Naive thymus-derived CD4-positive, alpha-beta T cell (primary cell): ENCODE results near the gene MARCHF6. TPM values are rescaled to one million over a fixed set of nuclear protein-coding genes. Genes with fewer than 3 reads are reported as not detected.

Source experiments
- ATAC-seq: fragments of 150-1000 bp; cut with Tn5 transposase; 2 replicates; pipeline ENCODE4 v1.10.0; 2021; ENCODE audit warnings: mild to moderate bottlenecking, moderate library complexity
- CTCF ChIA-PET: fragments of 350-600 bp; sonication (Branson Sonifier 250); formaldehyde crosslinking; loops from one replicate; lab custom pipeline; 2021; ENCODE audit warnings: antibody characterized with exemption; lab: Charles Lee
- POLR2A ChIA-PET: fragments of 350-600 bp; sonication (Branson Sonifier 250); formaldehyde crosslinking; loops from one replicate; lab custom pipeline; 2021; ENCODE audit warnings: antibody characterized with exemption, inconsistent platforms; lab: Charles Lee
- DNase-seq, 9 donors: peaks; one replicate each; pipeline versions ENCODE4 v3.0.0 to v3.0.0-alpha.2; 2020 to 2022; ENCODE audit warnings: mixed read lengths in 1 of 9
- H3K27ac ChIP-seq: one replicate; pipeline ENCODE4 v1.7.0; 2013; ENCODE audit warnings: mild to moderate bottlenecking, low read depth, low read length, moderate library complexity
- H3K27me3 ChIP-seq, 2 donors: one replicate each; pipeline ENCODE4 v1.7.0; 2013; ENCODE audit warnings: low read length in 2 of 2, mild to moderate bottlenecking in 2 of 2, moderate library complexity in 2 of 2; ENCODE audit not compliant: control insufficient read depth in 2 of 2, insufficient read depth in 2 of 2
- H3K36me3 ChIP-seq, 3 experiments: 1 replicate in 2 of 3; 2 replicates in 1 of 3; pipeline ENCODE4 v1.7.0; 2013; ENCODE audit warnings: low read length in 3 of 3, mild to moderate bottlenecking in 3 of 3, moderate library complexity in 1 of 3; ENCODE audit not compliant: insufficient read depth in 3 of 3, control insufficient read depth in 2 of 3
- H3K4me1 ChIP-seq, 2 donors: one replicate each; pipeline ENCODE4 v1.7.0; 2013; ENCODE audit warnings: low read length in 2 of 2, mild to moderate bottlenecking in 2 of 2, moderate library complexity in 1 of 2; ENCODE audit not compliant: control insufficient read depth in 2 of 2, insufficient read depth in 2 of 2
- H3K4me3 ChIP-seq: 2 replicates; pipeline ENCODE4 v1.7.0; 2013; ENCODE audit warnings: mild to moderate bottlenecking, low read length
- H3K9me3 ChIP-seq, 3 experiments: 1 replicate in 2 of 3; 2 replicates in 1 of 3; pipeline ENCODE4 v1.7.0; 2013; ENCODE audit warnings: low read length in 3 of 3; ENCODE audit not compliant: control insufficient read depth in 2 of 3
- H3K27ac Mint-ChIP-seq, 9 donors: one replicate each; pipeline ENCODE4 v1.8.0; 2020 to 2022; ENCODE audit warnings: mixed read lengths in 9 of 9, mild to moderate bottlenecking in 8 of 9, moderate library complexity in 5 of 9, inconsistent platforms in 2 of 9
- H3K27me3 Mint-ChIP-seq, 5 donors: one replicate each; pipeline ENCODE4 v1.8.0; 2021 to 2022; ENCODE audit warnings: mixed read lengths in 5 of 5, mild to moderate bottlenecking in 1 of 5
- H3K36me3 Mint-ChIP-seq, 5 donors: one replicate each; pipeline ENCODE4 v1.8.0; 2020 to 2022; ENCODE audit warnings: mixed read lengths in 5 of 5, mild to moderate bottlenecking in 3 of 5, inconsistent platforms in 1 of 5
- H3K4me1 Mint-ChIP-seq, 7 donors: one replicate each; pipeline ENCODE4 v1.8.0; 2020 to 2022; ENCODE audit warnings: mixed read lengths in 7 of 7, mild to moderate bottlenecking in 3 of 7, inconsistent platforms in 1 of 7
- H3K4me3 Mint-ChIP-seq, 10 donors: one replicate each; pipeline ENCODE4 v1.8.0; 2020 to 2022; ENCODE audit warnings: mild to moderate bottlenecking in 10 of 10, mixed read lengths in 10 of 10, moderate library complexity in 6 of 10, inconsistent platforms in 2 of 10
- H3K9me3 Mint-ChIP-seq, 11 donors: one replicate each; pipeline ENCODE4 v1.8.0; 2020 to 2022; ENCODE audit warnings: mixed read lengths in 11 of 11, mild to moderate bottlenecking in 4 of 11, inconsistent platforms in 1 of 11, moderate library complexity in 1 of 11
- intact Hi-C, 2 donors: fragments of 100-400 bp; cut with micrococcal nuclease; formaldehyde crosslinking; loops; one replicate each; pipeline ENCODE4 v1.15.1; 2023
- polyA plus RNA-seq, 2 donors: library from polyadenylated mRNA; unstranded; fragments of 300-500 nt; fragmentation: Illumina TruSeq; gene quantifications; one replicate each; pipeline ENCODE4 v1.2.3, GENCODE V29; 2021
- total RNA-seq, 6 experiments: library from RNA in 5 of 6; stranded (reverse) in 5 of 6; gene quantifications; 1 replicate in 5 of 6; 2 replicates in 1 of 6; pipeline ENCODE4 v1.2.3 and lab custom pipeline; 2021 to 2026

Gene MARCHF6
- total and polyA plus RNA-seq, 7 experiments from 2014 or later: 42.5 to 211 (median 165) TPM

- no peaks in the 10 kb centered on the region for H3K4me1 ChIP-seq
- ChIA-PET CTCF (no interaction called here), POLR2A (no interaction called here)
- H3K27ac ChIP-seq: no peak overlapping the region
- no peak overlapping the region for H3K4me3 ChIP-seq
- intact Hi-C loops: no loop called here
- DNase-seq (no peak), ATAC-seq (no peak)
- Mint-ChIP-seq H3K36me3 (peaks cover 0 to 4% (median 0%) of the 10 kb centered on the region in 5 donors), H3K4me1 (no peaks in the 10 kb centered on the region), H3K4me3 (no peak overlapping the region), H3K27ac (no peak overlapping the region), H3K27me3 (peaks cover 4 to 16% (median 11%) of the 10 kb centered on the region in 5 donors), H3K9me3 (no peaks in the 10 kb centered on the region)
- no peaks in the 10 kb centered on the region for H3K9me3 ChIP-seq
- H3K36me3 ChIP-seq: no peaks in the 10 kb centered on the region
- no peaks in the 10 kb centered on the region for H3K27me3 ChIP-seq
These were observed 38.3 kb upstream of the MARCHF6 start for GRCh38 chr5:10315201-10315600.

GRCh38 chr5:10315824-10316509, 37.5 kb upstream of the MARCHF6 start:
- no peaks in the 10 kb centered on the region for H3K4me1 ChIP-seq
- intact Hi-C loops: no loop called here

GRCh38 chr5:10317825-10318682, 35.4 kb upstream of the MARCHF6 start:
- H3K9me3 Mint-ChIP-seq: no peaks in the 10 kb centered on the region
- Histone ChIP-seq H3K4me1 (no peaks in the 10 kb centered on the region), H3K4me3 (no peak overlapping the region), H3K9me3 (no peaks in the 10 kb centered on the region), H3K36me3 (no peaks in the 10 kb centered on the region), H3K27ac (no peak overlapping the region), H3K27me3 (no peaks in the 10 kb centered on the region)
- no peaks in the 10 kb centered on the region for H3K36me3 Mint-ChIP-seq
- POLR2A ChIA-PET: no interaction called here
- no peak overlapping the region for H3K4me3 Mint-ChIP-seq
- H3K27ac Mint-ChIP-seq: peak overlapping the region in 1 of 9 donors; percentile 4
- peaks cover 0 to 2% (median 0%) of the 10 kb centered on the region in 7 donors for H3K4me1 Mint-ChIP-seq
- DNase-seq (no peak), ATAC-seq (no peak)
- peaks cover 0 to 7% (median 0%) of the 10 kb centered on the region in 5 donors for H3K27me3 Mint-ChIP-seq
- intact Hi-C loops: no loop called here
- CTCF ChIA-PET: no interaction called here

More at GRCh38 chr5:10315824-10316509, 37.5 kb upstream of the MARCHF6 start:
- no peaks in the 10 kb centered on the region for H3K9me3 Mint-ChIP-seq
- H3K36me3 Mint-ChIP-seq: peaks cover 0 to 2% (median 0%) of the 10 kb centered on the region in 5 donors
- no peaks in the 10 kb centered on the region for H3K36me3 ChIP-seq
- ChIA-PET CTCF (no interaction called here), POLR2A (no interaction called here)
- peaks cover 3 to 14% (median 8%) of the 10 kb centered on the region in 5 donors for H3K27me3 Mint-ChIP-seq
- DNase-seq (no peak), ATAC-seq (no peak)
- no peak overlapping the region for H3K27ac ChIP-seq
- H3K4me3 ChIP-seq: no peak overlapping the region
- peak overlapping the region in 1 of 9 donors; percentile 77 for H3K27ac Mint-ChIP-seq
- peaks cover 0 to 2% (median 0%) of the 10 kb centered on the region in 7 donors for H3K4me1 Mint-ChIP-seq
- H3K4me3 Mint-ChIP-seq: no peak overlapping the region
- no peaks in the 10 kb centered on the region for H3K27me3 ChIP-seq
- H3K9me3 ChIP-seq: no peaks in the 10 kb centered on the region

GRCh38 chr5:10319202-10319851, 34.2 kb upstream of the MARCHF6 start:
- H3K9me3 ChIP-seq: no peaks in the 10 kb centered on the region
- no peak for ATAC-seq
- no peaks in the 10 kb centered on the region for H3K36me3 ChIP-seq
- intact Hi-C loops: no loop called here
- Mint-ChIP-seq H3K4me3 (no peak overlapping the region), H3K4me1 (peaks cover 0 to 2% (median 0%) of the 10 kb centered on the region in 7 donors), H3K27me3 (peaks cover 0 to 8% (median 7%) of the 10 kb centered on the region in 5 donors), H3K9me3 (no peaks in the 10 kb centered on the region), H3K36me3 (no peaks in the 10 kb centered on the region), H3K27ac (no peak overlapping the region)
- no peaks in the 10 kb centered on the region for H3K4me1 ChIP-seq
- ChIA-PET CTCF (interaction anchor here (0.7 kb wide), 1 partner anchor 200 kb away, joined by 3 read pairs; no protein-coding TSS in a partner anchor), POLR2A (no interaction called here)
- no peak for DNase-seq
- no peak overlapping the region for H3K27ac ChIP-seq
- no peaks in the 10 kb centered on the region for H3K27me3 ChIP-seq
- no peak overlapping the region for H3K4me3 ChIP-seq

- H3K27me3 ChIP-seq: no peaks in the 10 kb centered on the region
- Mint-ChIP-seq H3K27ac (no peak overlapping the region), H3K27me3 (peaks cover 0 to 14% (median 7%) of the 10 kb centered on the region in 5 donors), H3K9me3 (no peaks in the 10 kb centered on the region), H3K4me1 (peaks cover 0 to 3% (median 0%) of the 10 kb centered on the region in 7 donors), H3K4me3 (no peak overlapping the region), H3K36me3 (no peaks in the 10 kb centered on the region)
- ChIA-PET POLR2A (no interaction called here), CTCF (no interaction called here)
- H3K4me3 ChIP-seq: no peak overlapping the region
- H3K27ac ChIP-seq: no peak overlapping the region
- intact Hi-C loops: no loop called here
- no peaks in the 10 kb centered on the region for H3K36me3 ChIP-seq
- DNase-seq: no peak
- no peak for ATAC-seq
- no peaks in the 10 kb centered on the region for H3K9me3 ChIP-seq
- no peaks in the 10 kb centered on the region for H3K4me1 ChIP-seq
These were observed 32.7 kb upstream of the MARCHF6 start for GRCh38 chr5:10320793-10321192.

GRCh38 chr5:10321882-10322281, 31.6 kb upstream of the MARCHF6 start:
- no peaks in the 10 kb centered on the region for H3K36me3 Mint-ChIP-seq
- ATAC-seq: no peak
- H3K27ac ChIP-seq: no peak overlapping the region
- no peaks in the 10 kb centered on the region for H3K9me3 ChIP-seq
- ChIA-PET POLR2A (no interaction called here), CTCF (no interaction called here)
- no peak for DNase-seq
- H3K27ac Mint-ChIP-seq: no peak overlapping the region
- peaks cover 0 to 3% (median 0%) of the 10 kb centered on the region in 7 donors for H3K4me1 Mint-ChIP-seq
- H3K9me3 Mint-ChIP-seq: no peaks in the 10 kb centered on the region
- intact Hi-C loops: no loop called here
- H3K4me3 Mint-ChIP-seq: no peak overlapping the region
- H3K4me1 ChIP-seq: no peaks in the 10 kb centered on the region
- no peaks in the 10 kb centered on the region for H3K36me3 ChIP-seq
- no peak overlapping the region for H3K4me3 ChIP-seq
- H3K27me3 ChIP-seq: no peaks in the 10 kb centered on the region
- peaks cover 0 to 14% (median 7%) of the 10 kb centered on the region in 5 donors for H3K27me3 Mint-ChIP-seq
